Kidney (tissue), 19 donors: ENCODE results near the gene USP17L24. TPM values are rescaled to one million over a fixed set of nuclear protein-coding genes. Genes with fewer than 3 reads are reported as not detected.
"Not testable (repeated sequence)": the region's sequence is repeated elsewhere in the genome, so short reads cannot be mapped to it uniquely, and the experiment has no call there.

Experiments used
- DNase-seq, 5 donors: peaks; one replicate each; pipeline ENCODE4 v3.0.0-alpha.2; 2013 to 2020
- FAIRE-seq: peaks from 2 replicates; lab custom pipeline; 2012; peaks lifted over from hg19 to GRCh38; lab: Jason Lieb, UNC
- H3K27ac ChIP-seq, 2 donors: one replicate each; pipeline ENCODE4 v1.7.0; 2013; ENCODE audit warnings: low read depth in 2 of 2, low read length in 2 of 2, inconsistent platforms in 1 of 2
- H3K27me3 ChIP-seq: one replicate; pipeline ENCODE4 v1.7.1; 2013; ENCODE audit warnings: low read length, inconsistent platforms; ENCODE audit not compliant: control insufficient read depth, insufficient read depth
- H3K36me3 ChIP-seq, 3 donors: one replicate each; pipeline versions ENCODE4 v1.7.0 to v1.7.1; 2013; ENCODE audit warnings: low read length in 3 of 3, control low read depth in 1 of 3, inconsistent platforms in 1 of 3; ENCODE audit not compliant: insufficient read depth in 3 of 3, control insufficient read depth in 2 of 3
- H3K4me1 ChIP-seq, 3 donors: one replicate each; pipeline versions ENCODE4 v1.7.0 to v1.7.1; 2013; ENCODE audit warnings: low read length in 3 of 3, inconsistent platforms in 1 of 3, low read depth in 1 of 3; ENCODE audit not compliant: control insufficient read depth in 2 of 3, insufficient read depth in 2 of 3
- H3K4me3 ChIP-seq, 3 donors: one replicate each; pipeline versions ENCODE4 v1.7.0 to v1.8.1; 2013; ENCODE audit warnings: low read length in 3 of 3, control low read depth in 1 of 3, inconsistent platforms in 1 of 3
- H3K9ac ChIP-seq, 3 donors: one replicate each; pipeline versions ENCODE4 v1.7.0 to v1.7.1; 2013; ENCODE audit warnings: low read length in 3 of 3, control low read depth in 1 of 3, inconsistent platforms in 1 of 3
- H3K9me3 ChIP-seq, 3 donors: one replicate each; pipeline versions ENCODE4 v1.7.0 to v1.7.1; 2013; ENCODE audit warnings: low read length in 3 of 3, control low read depth in 1 of 3, inconsistent platforms in 1 of 3; ENCODE audit not compliant: control insufficient read depth in 2 of 3, insufficient read depth in 1 of 3
- intact Hi-C: fragments of 100-400 bp; cut with DNase I; formaldehyde crosslinking; loops from one replicate; pipeline ENCODE4 v1.11.1; 2022
- long read RNA-seq, 10 donors: library from polyadenylated mRNA in 1 of 10; unstranded in 1 of 10; transcript quantifications; one replicate each; pipeline ENCODE4 v2.0.0 and lab custom pipeline, GENCODE V29; 2021 to 2026
- polyA plus RNA-seq: library from polyadenylated mRNA; stranded (reverse); fragments of 350-450 nt; fragmentation: Illumina TruSeq; extraction: RNeasy Lipid Tissue Mini Kit (QIAGEN cat#74804); gene quantifications from one replicate; pipeline ENCODE4 v1.2.3, GENCODE V29; 2014; ENCODE audit warnings: low read depth, low replicate concordance; ENCODE audit not compliant: insufficient read depth
- total RNA-seq: library from RNA; stranded (reverse); fragmentation: NEBNext Ultra II Directional; extraction: Animal tissue kit (Norgen Biotek cat#: 25700); gene quantifications from one replicate; pipeline ENCODE4 v1.2.1, GENCODE V29; 2021
- donor health status: control.
- donor health status: control.
- donor health status: DM: yes; HTN: yes; CAD: no.
- donor health status: Normal renal cell carcinoma (clear cell type).

USP17L24 gene
- total RNA-seq (not detected), polyA plus RNA-seq (not detected)
- long read RNA-seq, donor 1 = 0 reads
- long read RNA-seq, donor 2 = 0 reads
- long read RNA-seq, donor 3 = 0 reads
- long read RNA-seq, donor 4 = 0 reads
- long read RNA-seq, donor 5 = 0 reads
- long read RNA-seq, donor 6 = 0 reads
- long read RNA-seq, donor 7 = 0 reads
- long read RNA-seq, donor 8 = 0 reads
- long read RNA-seq, donor 9 = 0 reads
- long read RNA-seq, donor 10 = 0 reads

- DNase-seq, H3K9ac ChIP-seq, H3K27me3 ChIP-seq, H3K36me3 ChIP-seq, H3K27ac ChIP-seq, intact Hi-C loops, FAIRE-seq, H3K9me3 ChIP-seq, H3K4me3 ChIP-seq, H3K4me1 ChIP-seq: not testable (repeated sequence)
Observed at GRCh38 chr4:9324865-9325264, at the start of gene USP17L24. Gene USP17L24, plus strand, starts transcription at chr4:9325165. Its CDS starts 0 bp downstream, at chr4:9325165.

GRCh38 chr4:9324191-9324590 lies 774 bp upstream of the USP17L24 start:
- H3K4me3 ChIP-seq, H3K27ac ChIP-seq, H3K27me3 ChIP-seq, FAIRE-seq, H3K36me3 ChIP-seq, H3K9ac ChIP-seq, H3K4me1 ChIP-seq, intact Hi-C loops, DNase-seq, H3K9me3 ChIP-seq: not testable (repeated sequence)

GRCh38 chr4:9329611-9330010 lies 4.6 kb downstream of the USP17L24 start, which contains the start of gene USP17L25:
Gene USP17L25, plus strand, starts transcription at chr4:9329911. Its CDS starts 0 bp downstream, at chr4:9329911.
- H3K9me3 ChIP-seq, H3K36me3 ChIP-seq, H3K9ac ChIP-seq, FAIRE-seq, H3K27ac ChIP-seq, DNase-seq, H3K4me1 ChIP-seq, intact Hi-C loops, H3K27me3 ChIP-seq, H3K4me3 ChIP-seq: not testable (repeated sequence)

- H3K9me3 ChIP-seq, intact Hi-C loops, FAIRE-seq, H3K4me3 ChIP-seq, DNase-seq, H3K9ac ChIP-seq, H3K27me3 ChIP-seq, H3K36me3 ChIP-seq, H3K4me1 ChIP-seq, H3K27ac ChIP-seq: not testable (repeated sequence)
Observed at GRCh38 chr4:9334358-9334757, 9.4 kb downstream of the USP17L24 start, which contains the start of gene USP17L26. Gene USP17L26, plus strand, starts transcription at chr4:9334658. Its CDS starts 0 bp downstream, at chr4:9334658.

GRCh38 chr4:9339103-9339502 lies 14.1 kb downstream of the USP17L24 start, which contains the start of gene USP17L5:
Gene USP17L5, plus strand, starts transcription at chr4:9339403. Its CDS starts 0 bp downstream, at chr4:9339403.
- H3K36me3 ChIP-seq, H3K27ac ChIP-seq, H3K27me3 ChIP-seq, FAIRE-seq, intact Hi-C loops, H3K9me3 ChIP-seq, H3K4me3 ChIP-seq, H3K9ac ChIP-seq, DNase-seq, H3K4me1 ChIP-seq: not testable (repeated sequence)

GRCh38 chr4:9343848-9344247 lies 18.9 kb downstream of the USP17L24 start, which contains the start of gene USP17L27:
Gene USP17L27, plus strand, starts transcription at chr4:9344148. Its CDS starts 0 bp downstream, at chr4:9344148.
- H3K27me3 ChIP-seq, H3K4me3 ChIP-seq, H3K9me3 ChIP-seq, H3K4me1 ChIP-seq, intact Hi-C loops, FAIRE-seq, DNase-seq, H3K9ac ChIP-seq, H3K36me3 ChIP-seq, H3K27ac ChIP-seq: not testable (repeated sequence)

- H3K27me3 ChIP-seq, intact Hi-C loops, H3K9me3 ChIP-seq, H3K9ac ChIP-seq, H3K4me1 ChIP-seq, H3K27ac ChIP-seq, H3K4me3 ChIP-seq, FAIRE-seq, H3K36me3 ChIP-seq, DNase-seq: not testable (repeated sequence)
Observed at GRCh38 chr4:9348593-9348992, 23.6 kb downstream of the USP17L24 start, which contains the start of gene USP17L28. Gene USP17L28, plus strand, starts transcription at chr4:9348893. Its CDS starts 0 bp downstream, at chr4:9348893.

GRCh38 chr4:9350866-9351265 lies 25.9 kb downstream of the USP17L24 start:
- H3K36me3 ChIP-seq, H3K27ac ChIP-seq, intact Hi-C loops, H3K4me1 ChIP-seq, H3K4me3 ChIP-seq, H3K9me3 ChIP-seq, H3K27me3 ChIP-seq, FAIRE-seq, DNase-seq, H3K9ac ChIP-seq: not testable (repeated sequence)
